Heart right ventricle (tissue), 16 donors: ENCODE results near the gene ADCK1. TPM values are rescaled to one million over a fixed set of nuclear protein-coding genes. Genes with fewer than 3 reads are reported as not detected.

Experiments used
- ATAC-seq, 8 donors: fragments of 200-7000 bp; cut with Tn5 transposase; one replicate each; pipeline ENCODE4 v1.9.1; 2020; ENCODE audit warnings: mild to moderate bottlenecking in 8 of 8, moderate library complexity in 8 of 8, moderate number of reproducible peaks in 1 of 8
- DNase-seq, 2 donors: peaks; one replicate each; pipeline ENCODE4 v3.0.0-alpha.2; 2020
- H3K27ac ChIP-seq, 10 donors: fragments of 200-600 bp; sonication (generic) in 2 of 10; one replicate each; pipeline versions ENCODE4 v1.5.0 to v1.8.0; 2020 to 2022; ENCODE audit warnings: mild to moderate bottlenecking in 3 of 10
- H3K27me3 ChIP-seq, 7 donors: fragments of 200-600 bp; one replicate each; pipeline ENCODE4 v1.8.0; 2021 to 2022; ENCODE audit warnings: mild to moderate bottlenecking in 2 of 7
- H3K36me3 ChIP-seq, 9 donors: fragments of 200-600 bp; sonication (generic) in 1 of 9; one replicate each; pipeline versions ENCODE4 v1.5.0 to v1.8.0; 2020 to 2022; ENCODE audit warnings: mild to moderate bottlenecking in 2 of 9
- H3K4me1 ChIP-seq, 9 donors: fragments of 200-600 bp; sonication (generic) in 1 of 9; one replicate each; pipeline versions ENCODE4 v1.5.0 to v1.8.0; 2020 to 2022; ENCODE audit warnings: mild to moderate bottlenecking in 4 of 9
- H3K4me3 ChIP-seq, 10 donors: fragments of 200-600 bp; sonication (generic) in 2 of 10; one replicate each; pipeline versions ENCODE4 v1.5.0 to v1.8.0; 2020 to 2022; ENCODE audit warnings: mild to moderate bottlenecking in 7 of 10, moderate library complexity in 2 of 10
- H3K9me3 ChIP-seq, 11 donors: fragments of 200-600 bp in 10 of 11; sonication (generic) in 2 of 11; one replicate each; pipeline versions ENCODE4 v1.5.0 to v1.8.0; 2013 to 2022; ENCODE audit warnings: mild to moderate bottlenecking in 2 of 11, control low read depth in 1 of 11, moderate library complexity in 1 of 11
- CTCF ChIP-seq, 9 donors: fragments of 200-600 bp; sonication (generic) in 2 of 9; IDR thresholded peaks; one replicate each; pipeline versions ENCODE4 v1.5.0 to v1.8.0; 2021 to 2022; ENCODE audit warnings: antibody characterized with exemption in 9 of 9, mild to moderate bottlenecking in 5 of 9, moderate library complexity in 1 of 9
- WGBS, 2 donors: extraction: QIAGEN DNeasy Blood & Tissue Kit; methylation state at CpG; one replicate each; pipeline ENCODE4 v1.1.7; 2013; ENCODE audit warnings: inconsistent platforms in 1 of 2; 5-methylcytosine and 5-hydroxymethylcytosine counted together
- intact Hi-C, 10 donors: fragments of 100-400 bp; cut with DNase I; formaldehyde crosslinking; loops; one replicate each; pipeline versions ENCODE4 v1.11.1 to v1.14.2; 2022
- polyA plus RNA-seq, 2 donors: library from polyadenylated mRNA; stranded (reverse); fragments of 200-250 nt; gene quantifications; one replicate each; pipeline ENCODE4 v1.2.3, GENCODE V29; 2013
- total RNA-seq, 10 donors: library from RNA; stranded (reverse); fragmentation: NEBNext Ultra II Directional in 3 of 10; extraction: Animal tissue kit (Norgen Biotek cat#: 25700) in 3 of 10; gene quantifications; one replicate each; pipeline versions ENCODE4 v1.2.1 to v1.2.4, GENCODE V29; 2021 to 2023
- donor health status: Arrhythmogenic right ventricular cardiomyopathy.
- donor health status: ischemic (EF 13 %, LVEDD 7.1; RV severe dilation, severe dysfunction).
- donor health status: healthy with polysubstance abuse.
- donor health status: DM: no; HTN: yes; CAD: no.
- donor health status: DM: no; HTN: no; CAD: no.
- donor health status: ischemic (EF 25% LVEDD 6.9; RV normal size, moderate dysfunction).
- donor health status: ischemic (EF 25% LVEDD 5.7; RV mildly dilated, moderate dysfunction).
- donor health status: healthy.
- donor health status: DM: yes; HTN: yes; CAD: no.
- donor health status: Ischemic cardiomyopathy.
- donor health status: ischemic (EF 35%, LVEDD 5.7; RV mildly dilated, moderate dysfunction).
- donor health status: nonischemic (EF 11% LVEDD 7.7; RV severe dilation, severe dysfunction).
- donor health status: DM: yes; HTN: yes; CAD: no.
- donor health status: PGD.
- donor health status: ischemic (EF 29% LVEDD 5.4; RV normal size, mild dysfunction).
- donor health status: nonischemic (EF 23%, LVEDD 6.1; RV moderate dilation, normal function).

ADCK1 gene
- total and polyA plus RNA-seq, 12 donors = 6.2 to 33.9 (median 7.3) TPM

GRCh38 chr14:77832297-77832696 is 32.4 kb downstream of the ADCK1 start:
- intact Hi-C loops = no loop called here
- peaks cover 0 to 67% (median 0%) of the 10 kb centered on the region in 9 donors for H3K36me3 ChIP-seq
- H3K9me3 ChIP-seq = no peaks in the 10 kb centered on the region
- ATAC-seq = peak in 2 of 8 donors; percentile 65 to 68
- TF ChIP-seq CTCF (IDR thresholded peaks at IDR 0.05) = no peak
- no peaks in the 10 kb centered on the region for H3K27me3 ChIP-seq
- no peak for DNase-seq
- WGBS, 2 donors = 32 to 47% methylated on average over 3 of the region's 3 CpGs
- H3K27ac ChIP-seq = no peak overlapping the region
- H3K4me3 ChIP-seq = no peak overlapping the region
- H3K4me1 ChIP-seq = no peaks in the 10 kb centered on the region

GRCh38 chr14:77837926-77838325 is 38.0 kb downstream of the ADCK1 start:
- no peak for TF ChIP-seq CTCF (IDR thresholded peaks at IDR 0.05)
- Histone ChIP-seq H3K36me3 (peaks cover 0 to 18% (median 0%) of the 10 kb centered on the region in 9 donors), H3K27me3 (no peaks in the 10 kb centered on the region), H3K27ac (no peak overlapping the region), H3K4me3 (no peak overlapping the region), H3K9me3 (peaks cover 0 to 3% (median 0%) of the 10 kb centered on the region in 11 donors), H3K4me1 (no peaks in the 10 kb centered on the region)
- DNase-seq (no peak), ATAC-seq (no peak)
- 77 to 91% methylated on average over 7 of the region's 7 CpGs for WGBS, 2 donors
- intact Hi-C loops = no loop called here

GRCh38 chr14:77838831-77839511 is 39.1 kb downstream of the ADCK1 start:
- Histone ChIP-seq H3K4me3 (no peak overlapping the region), H3K36me3 (peaks cover 0 to 18% (median 0%) of the 10 kb centered on the region in 9 donors), H3K27ac (no peak overlapping the region), H3K4me1 (no peaks in the 10 kb centered on the region), H3K9me3 (peaks cover 0 to 3% (median 0%) of the 10 kb centered on the region in 11 donors), H3K27me3 (no peaks in the 10 kb centered on the region)
- TF ChIP-seq CTCF (IDR thresholded peaks at IDR 0.05) = no peak
- WGBS, 2 donors = 68 to 84% methylated on average over 8 of the region's 8 CpGs
- intact Hi-C loops = no loop called here
- no peak for ATAC-seq
- DNase-seq = no peak

- Histone ChIP-seq H3K4me3 (no peak overlapping the region), H3K27ac (no peak overlapping the region), H3K9me3 (peaks cover 0 to 3% (median 0%) of the 10 kb centered on the region in 11 donors), H3K27me3 (no peaks in the 10 kb centered on the region), H3K36me3 (no peaks in the 10 kb centered on the region), H3K4me1 (no peaks in the 10 kb centered on the region)
- 84 to 85% methylated on average over 3 of the region's 3 CpGs for WGBS, 2 donors
- no peak for TF ChIP-seq CTCF (IDR thresholded peaks at IDR 0.05)
- no peak for ATAC-seq
- no peak for DNase-seq
- intact Hi-C loops = no loop called here
These were observed 43.3 kb downstream of the ADCK1 start for GRCh38 chr14:77843195-77843594.
